Sigmoid colon (tissue), 4 donors: Measurements from ENCODE around the gene GABARAP.

Source experiments
- EP300 ChIP-seq, 4 donors: sonication (generic); formaldehyde crosslinking; IDR thresholded peaks; one replicate each; pipeline ENCODE4 v1.6.1; 2017; ENCODE audit warnings: antibody characterized with exemption in 4 of 4
- POLR2A ChIP-seq, 2 donors: fragments of 450-650 bp; IDR thresholded peaks; one replicate each; pipeline ENCODE4 v1.6.1; 2016; ENCODE audit warnings: antibody characterized with exemption in 2 of 2, mild to moderate bottlenecking in 2 of 2, moderate library complexity in 2 of 2
- POLR2AphosphoS5 ChIP-seq, 4 donors: sonication (generic); formaldehyde crosslinking; IDR thresholded peaks; one replicate each; pipeline ENCODE4 v1.6.1; 2017; ENCODE audit warnings: antibody characterized with exemption in 4 of 4
- TF ChIP-seq, protein P1 (sequence below), 4 experiments: fragments of 450-650 bp in 3 of 4; fragments of 200-600 bp in 1 of 4; IDR thresholded peaks; one replicate each; pipeline ENCODE4 v1.5.1; 2016 to 2019; ENCODE audit warnings: antibody characterized with exemption in 4 of 4, mild to moderate bottlenecking in 3 of 4, moderate library complexity in 2 of 4

GRCh38 chr17:7249214-7249613, 7.0 kb upstream of the GABARAP start:
- TF ChIP-seq, protein P1, sequence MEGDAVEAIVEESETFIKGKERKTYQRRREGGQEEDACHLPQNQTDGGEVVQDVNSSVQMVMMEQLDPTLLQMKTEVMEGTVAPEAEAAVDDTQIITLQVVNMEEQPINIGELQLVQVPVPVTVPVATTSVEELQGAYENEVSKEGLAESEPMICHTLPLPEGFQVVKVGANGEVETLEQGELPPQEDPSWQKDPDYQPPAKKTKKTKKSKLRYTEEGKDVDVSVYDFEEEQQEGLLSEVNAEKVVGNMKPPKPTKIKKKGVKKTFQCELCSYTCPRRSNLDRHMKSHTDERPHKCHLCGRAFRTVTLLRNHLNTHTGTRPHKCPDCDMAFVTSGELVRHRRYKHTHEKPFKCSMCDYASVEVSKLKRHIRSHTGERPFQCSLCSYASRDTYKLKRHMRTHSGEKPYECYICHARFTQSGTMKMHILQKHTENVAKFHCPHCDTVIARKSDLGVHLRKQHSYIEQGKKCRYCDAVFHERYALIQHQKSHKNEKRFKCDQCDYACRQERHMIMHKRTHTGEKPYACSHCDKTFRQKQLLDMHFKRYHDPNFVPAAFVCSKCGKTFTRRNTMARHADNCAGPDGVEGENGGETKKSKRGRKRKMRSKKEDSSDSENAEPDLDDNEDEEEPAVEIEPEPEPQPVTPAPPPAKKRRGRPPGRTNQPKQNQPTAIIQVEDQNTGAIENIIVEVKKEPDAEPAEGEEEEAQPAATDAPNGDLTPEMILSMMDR (IDR thresholded peaks at IDR 0.05) = no peak
- TF ChIP-seq POLR2A (IDR thresholded peaks at IDR 0.05) (no peak), EP300 (IDR thresholded peaks at IDR 0.05) (no peak), POLR2AphosphoS5 (IDR thresholded peaks at IDR 0.05) (no peak)
